AG09319 (cell line): ENCODE results near the gene LEMD3.

ENCODE experiments used
- DNase-seq: peaks from one replicate; pipeline ENCODE4 v3.0.0-alpha.2; 2010; ENCODE audit warnings: low read depth; ENCODE audit errors: extremely low read depth
- TF ChIP-seq, protein P1 (sequence below): IDR thresholded peaks from 2 replicates; pipeline ENCODE4 v1.5.1; 2011; ENCODE audit warnings: low read depth, mild to moderate bottlenecking, inconsistent platforms, low read length, moderate library complexity

Gene LEMD3

DNA sequence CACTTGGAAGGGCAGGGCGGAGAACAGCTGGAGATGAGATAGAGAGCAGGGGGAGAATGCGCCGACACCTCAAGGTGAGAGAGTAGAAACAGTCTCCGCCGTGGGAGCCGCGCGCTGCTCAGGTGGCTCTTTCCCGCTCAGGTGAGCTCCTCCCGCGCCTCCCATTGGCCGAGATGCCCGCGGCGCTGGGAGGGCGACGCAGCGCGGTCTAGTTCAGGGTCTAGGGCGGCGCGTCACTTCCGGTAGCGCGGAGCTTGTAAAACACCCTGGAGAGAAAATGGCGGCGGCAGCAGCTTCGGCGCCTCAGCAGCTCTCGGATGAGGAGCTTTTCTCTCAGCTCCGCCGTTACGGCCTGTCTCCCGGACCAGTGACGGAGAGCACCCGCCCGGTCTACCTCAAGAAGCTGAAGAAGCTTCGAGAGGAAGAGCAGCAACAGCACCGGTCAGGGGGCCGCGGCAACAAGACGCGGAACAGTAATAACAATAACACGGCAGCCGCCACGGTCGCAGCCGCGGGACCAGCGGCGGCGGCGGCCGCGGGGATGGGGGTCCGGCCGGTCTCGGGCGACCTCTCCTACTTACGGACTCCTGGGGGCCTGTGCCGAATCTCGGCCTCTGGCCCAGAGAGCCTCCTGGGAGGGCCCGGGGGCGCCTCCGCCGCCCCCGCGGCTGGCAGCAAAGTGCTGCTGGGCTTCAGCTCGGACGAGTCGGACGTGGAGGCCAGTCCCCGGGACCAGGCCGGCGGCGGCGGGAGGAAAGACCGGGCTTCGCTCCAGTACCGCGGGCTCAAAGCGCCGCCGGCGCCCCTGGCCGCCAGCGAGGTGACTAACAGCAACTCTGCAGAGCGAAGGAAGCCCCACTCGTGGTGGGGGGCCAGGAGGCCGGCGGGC lies at the start of gene LEMD3:
Gene LEMD3 (plus strand): TSS at position 264 of the 889 bp plus-strand sequence. CDS start 14 bp downstream, at position 278.
- peak; percentile 52 for DNase-seq
- TF ChIP-seq, protein P1, sequence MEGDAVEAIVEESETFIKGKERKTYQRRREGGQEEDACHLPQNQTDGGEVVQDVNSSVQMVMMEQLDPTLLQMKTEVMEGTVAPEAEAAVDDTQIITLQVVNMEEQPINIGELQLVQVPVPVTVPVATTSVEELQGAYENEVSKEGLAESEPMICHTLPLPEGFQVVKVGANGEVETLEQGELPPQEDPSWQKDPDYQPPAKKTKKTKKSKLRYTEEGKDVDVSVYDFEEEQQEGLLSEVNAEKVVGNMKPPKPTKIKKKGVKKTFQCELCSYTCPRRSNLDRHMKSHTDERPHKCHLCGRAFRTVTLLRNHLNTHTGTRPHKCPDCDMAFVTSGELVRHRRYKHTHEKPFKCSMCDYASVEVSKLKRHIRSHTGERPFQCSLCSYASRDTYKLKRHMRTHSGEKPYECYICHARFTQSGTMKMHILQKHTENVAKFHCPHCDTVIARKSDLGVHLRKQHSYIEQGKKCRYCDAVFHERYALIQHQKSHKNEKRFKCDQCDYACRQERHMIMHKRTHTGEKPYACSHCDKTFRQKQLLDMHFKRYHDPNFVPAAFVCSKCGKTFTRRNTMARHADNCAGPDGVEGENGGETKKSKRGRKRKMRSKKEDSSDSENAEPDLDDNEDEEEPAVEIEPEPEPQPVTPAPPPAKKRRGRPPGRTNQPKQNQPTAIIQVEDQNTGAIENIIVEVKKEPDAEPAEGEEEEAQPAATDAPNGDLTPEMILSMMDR: no peak

DNA sequence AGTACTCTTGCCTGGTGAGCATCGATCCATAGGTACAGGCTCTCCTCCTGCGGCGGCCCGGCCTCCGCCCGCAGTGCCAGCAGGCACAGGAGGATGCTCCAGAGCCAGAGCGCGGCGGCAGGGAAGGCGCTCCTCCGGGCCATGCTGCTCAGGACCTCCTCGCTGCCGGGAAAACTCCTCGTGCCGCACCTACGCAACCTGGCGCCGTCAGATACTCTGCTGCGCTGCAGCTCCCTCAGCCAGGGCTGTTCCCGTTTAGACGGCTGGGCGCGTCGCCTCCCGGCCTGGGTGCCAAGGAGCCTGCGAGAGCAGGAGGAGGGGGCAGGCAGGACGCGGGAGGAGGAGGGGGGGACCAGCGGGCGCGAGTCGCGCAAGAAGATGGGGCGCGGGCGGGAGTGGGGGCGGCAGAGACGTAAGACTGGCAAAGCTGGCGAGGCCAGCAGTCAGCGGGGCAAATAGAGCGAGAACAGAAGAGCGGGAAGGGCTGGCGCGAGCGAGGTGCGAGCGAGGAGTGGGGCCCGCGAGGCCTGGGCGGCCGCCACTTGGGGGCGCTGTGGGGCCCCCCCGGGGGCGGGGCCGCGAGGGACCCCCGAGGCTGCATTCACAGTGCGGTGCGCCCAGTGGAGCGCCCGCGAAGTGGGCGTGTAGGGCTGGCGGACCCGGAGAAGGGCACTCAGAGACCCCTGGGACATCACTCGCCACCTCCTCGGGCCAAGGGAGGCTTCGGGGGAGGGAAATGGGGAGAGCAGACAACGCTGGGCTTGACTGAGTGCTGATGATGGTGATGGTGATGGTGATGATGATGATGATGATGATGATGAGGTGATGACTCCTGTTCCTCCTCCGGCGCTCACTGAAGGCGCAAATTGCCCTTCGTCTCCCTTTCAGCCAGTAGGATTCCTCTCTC lies 48.1 kb upstream of the LEMD3 start, which contains the start of gene WIF1:
Gene WIF1 (minus strand): TSS at position 257 of the 907 bp plus-strand sequence. CDS start 114 bp downstream, at position 143.
- TF ChIP-seq, protein P1: peak; percentile 11
- DNase-seq: no peak

DNA sequence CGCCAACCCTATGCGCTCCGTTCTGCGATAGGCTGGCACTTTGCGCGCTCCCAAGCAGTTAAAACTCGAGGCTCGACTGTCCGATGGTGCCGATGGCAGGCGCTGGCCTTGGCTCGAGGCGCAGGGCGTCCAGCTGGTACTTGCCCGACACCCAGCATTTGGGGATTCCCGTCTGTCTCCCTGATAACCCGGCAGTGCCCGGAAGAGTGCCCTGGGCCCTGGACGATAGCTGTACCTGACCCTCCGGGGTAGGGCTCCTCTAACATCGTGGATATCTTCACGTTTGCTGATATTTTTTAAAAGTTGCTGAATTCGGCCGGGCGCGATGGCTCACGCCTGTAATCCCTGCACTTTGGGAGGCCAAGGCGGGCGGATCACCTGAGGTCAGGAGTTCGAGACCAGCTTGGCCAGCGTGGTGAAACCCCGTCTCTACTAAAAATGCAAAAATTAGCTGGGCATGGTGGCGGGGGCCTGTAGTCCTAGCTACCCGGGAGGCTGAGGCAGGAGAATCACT lies 47.4 kb upstream of the LEMD3 start:
- DNase-seq: no peak
- TF ChIP-seq, protein P1: no peak

DNA sequence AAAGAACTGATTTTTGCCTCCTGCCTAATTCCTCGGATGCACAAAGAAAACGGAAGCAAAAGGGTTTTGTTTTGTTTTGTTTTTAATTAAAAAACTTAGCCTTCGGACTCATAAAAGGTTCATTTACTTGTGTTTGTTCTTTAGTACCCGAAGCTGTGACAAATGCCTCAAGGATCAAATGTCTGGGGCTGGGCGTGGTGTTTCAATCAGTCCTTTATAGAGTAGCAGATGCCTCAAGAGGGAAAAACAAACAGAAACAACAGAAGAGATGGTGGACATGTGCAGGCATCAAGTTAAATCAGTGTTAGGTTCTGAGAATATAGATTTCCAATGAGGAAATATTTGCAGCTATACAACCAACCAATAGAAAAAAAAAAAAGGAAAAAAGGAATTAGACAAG lies 46.7 kb upstream of the LEMD3 start:
- no peak for DNase-seq
- TF ChIP-seq, protein P1: no peak

DNA sequence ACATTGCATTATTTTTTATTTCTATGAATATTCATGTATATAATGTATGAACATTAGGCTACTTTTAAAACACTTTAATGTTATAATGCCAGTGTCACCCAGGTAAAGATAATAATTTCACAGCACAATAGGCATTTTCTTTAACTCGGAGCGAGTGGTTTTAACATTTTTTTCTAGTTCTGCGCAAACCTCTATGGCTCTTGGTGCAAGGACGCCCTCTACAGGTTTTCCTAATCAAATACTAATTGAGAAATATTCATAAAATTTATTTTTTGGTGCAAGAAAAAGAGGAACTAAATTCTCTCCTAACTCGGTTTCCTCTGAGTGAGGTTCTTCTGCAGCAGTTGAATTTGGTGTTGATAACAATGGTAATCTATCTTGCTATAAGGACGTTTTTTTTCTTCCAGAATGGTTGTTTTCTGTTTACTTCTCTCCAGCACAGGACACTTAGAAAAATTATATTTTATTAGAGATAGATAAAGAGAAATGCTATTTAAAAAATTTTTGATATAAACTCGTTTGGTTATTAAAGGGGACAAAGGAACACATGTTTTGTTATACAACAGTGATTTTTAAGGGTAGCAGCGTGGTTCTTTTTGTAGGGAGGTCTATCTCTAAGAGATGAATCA lies 45.8 kb upstream of the LEMD3 start:
- peak; percentile 5 for DNase-seq
- TF ChIP-seq, protein P1: peak; percentile 65

DNA sequence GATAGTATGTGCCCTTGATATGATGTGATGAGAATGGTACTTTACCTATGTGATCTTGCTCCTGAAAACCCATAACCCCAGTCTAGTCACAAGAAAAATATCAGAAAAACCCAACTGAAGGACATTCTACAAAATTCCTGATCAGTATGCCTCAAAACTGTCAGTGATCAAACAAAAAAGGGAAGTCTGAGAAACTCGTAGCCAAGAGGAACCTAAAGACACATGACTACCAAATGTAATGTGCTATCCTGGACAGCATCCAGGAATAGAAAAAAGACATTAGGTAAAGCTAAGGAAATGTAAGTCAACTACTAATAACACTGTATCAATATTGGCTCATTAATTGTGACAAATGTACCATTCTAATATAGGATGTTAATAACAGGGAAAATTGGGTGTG lies 44.1 kb upstream of the LEMD3 start:
- TF ChIP-seq, protein P1: no peak

More for the DNA sequence above, 44.1 kb upstream of the LEMD3 start:
- DNase-seq: no peak
